ENCODE results near the gene UBE2O.
A peak's percentile ranks its signal among the peaks of the same experiment; 100 is the strongest.

UBE2O gene

GRCh38 chr17:76477576-76477975 lies 24.6 kb upstream of the UBE2O start:
- DNase-seq (ENCODE audit: low read depth), result no peak
- no peak for TF ChIP-seq CTCF (IDR thresholded peaks at IDR 0.05; ENCODE audit: insufficient read depth, low read depth, low read length, missing control alignments)
- H3K4me3 ChIP-seq (ENCODE audit: low read depth, low read length), result no peak overlapping the region

GRCh38 chr17:76476736-76477135 lies 23.8 kb upstream of the UBE2O start:
- DNase-seq (ENCODE audit: low read depth), result no peak

GRCh38 chr17:76475302-76475701 lies 22.4 kb upstream of the UBE2O start:
- TF ChIP-seq CTCF (IDR thresholded peaks at IDR 0.05; ENCODE audit: insufficient read depth, low read depth, low read length, missing control alignments), result no peak
- no peak for DNase-seq (ENCODE audit: low read depth)
- no peak overlapping the region for H3K4me3 ChIP-seq (ENCODE audit: low read depth, low read length)

More at GRCh38 chr17:76476736-76477135, 23.8 kb upstream of the UBE2O start:
- no peak overlapping the region for H3K4me3 ChIP-seq (ENCODE audit: low read depth, low read length)
- TF ChIP-seq CTCF (IDR thresholded peaks at IDR 0.05; ENCODE audit: insufficient read depth, low read depth, low read length, missing control alignments), result no peak

GRCh38 chr17:76474894-76475293 lies 21.9 kb upstream of the UBE2O start:
- H3K4me3 ChIP-seq (ENCODE audit: low read depth, low read length), result no peak overlapping the region
- DNase-seq (ENCODE audit: low read depth), result no peak
- TF ChIP-seq CTCF (IDR thresholded peaks at IDR 0.05; ENCODE audit: insufficient read depth, low read depth, low read length, missing control alignments), result no peak

- no peak for DNase-seq (ENCODE audit: low read depth)
- TF ChIP-seq CTCF (IDR thresholded peaks at IDR 0.05; ENCODE audit: insufficient read depth, low read depth, low read length, missing control alignments), result no peak
- H3K4me3 ChIP-seq (ENCODE audit: low read depth, low read length), result no peak overlapping the region
These were observed 21.3 kb upstream of the UBE2O start for GRCh38 chr17:76474238-76474637.

GRCh38 chr17:76473541-76473985 lies 20.6 kb upstream of the UBE2O start:
- peak; percentile 39 for DNase-seq (ENCODE audit: low read depth)
- peak; percentile 29 for TF ChIP-seq CTCF (IDR thresholded peaks at IDR 0.05; ENCODE audit: insufficient read depth, low read depth, low read length, missing control alignments)

GRCh38 chr17:76472726-76473125 lies 19.8 kb upstream of the UBE2O start:
- H3K4me3 ChIP-seq (ENCODE audit: low read depth, low read length), result no peak overlapping the region
- no peak for TF ChIP-seq CTCF (IDR thresholded peaks at IDR 0.05; ENCODE audit: insufficient read depth, low read depth, low read length, missing control alignments)
- DNase-seq (ENCODE audit: low read depth), result no peak

More at GRCh38 chr17:76473541-76473985, 20.6 kb upstream of the UBE2O start:
- no peak overlapping the region for H3K4me3 ChIP-seq (ENCODE audit: low read depth, low read length)

All from GM12865 (cell line).